Measurements from ENCODE around the gene PLCB4.

The PLCB4 gene

GRCh38 chr20:9258901-9259300 is 190.0 kb downstream of the PLCB4 start:
- DNase-seq (ENCODE audit: low read depth in 1 of 2, low spot score in 1 of 2), result no peak

GRCh38 chr20:9260027-9260426 is 191.1 kb downstream of the PLCB4 start:
- no peak for DNase-seq (ENCODE audit: low read depth in 1 of 2, low spot score in 1 of 2)

DNA sequence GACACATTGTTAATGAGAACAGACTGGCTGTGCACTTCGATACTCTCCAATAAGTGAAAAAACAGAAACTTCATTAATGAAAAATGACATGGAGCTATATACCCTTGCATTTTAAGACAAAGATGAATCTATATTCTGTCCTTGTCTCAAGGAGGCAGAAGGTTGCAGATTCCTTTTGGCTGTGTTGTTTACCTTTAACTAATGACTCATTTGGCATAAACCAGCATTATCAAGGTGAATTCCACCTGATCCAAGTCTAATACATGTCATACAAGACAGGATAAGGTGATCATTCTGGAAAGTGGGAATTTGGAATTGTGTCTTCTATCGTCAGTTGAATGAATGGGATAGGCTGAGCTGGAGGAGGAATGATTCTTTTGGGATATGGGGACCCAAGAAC is 192.9 kb downstream of the PLCB4 start:
- no peak for DNase-seq (ENCODE audit: low read depth in 1 of 2, low spot score in 1 of 2)

DNA sequence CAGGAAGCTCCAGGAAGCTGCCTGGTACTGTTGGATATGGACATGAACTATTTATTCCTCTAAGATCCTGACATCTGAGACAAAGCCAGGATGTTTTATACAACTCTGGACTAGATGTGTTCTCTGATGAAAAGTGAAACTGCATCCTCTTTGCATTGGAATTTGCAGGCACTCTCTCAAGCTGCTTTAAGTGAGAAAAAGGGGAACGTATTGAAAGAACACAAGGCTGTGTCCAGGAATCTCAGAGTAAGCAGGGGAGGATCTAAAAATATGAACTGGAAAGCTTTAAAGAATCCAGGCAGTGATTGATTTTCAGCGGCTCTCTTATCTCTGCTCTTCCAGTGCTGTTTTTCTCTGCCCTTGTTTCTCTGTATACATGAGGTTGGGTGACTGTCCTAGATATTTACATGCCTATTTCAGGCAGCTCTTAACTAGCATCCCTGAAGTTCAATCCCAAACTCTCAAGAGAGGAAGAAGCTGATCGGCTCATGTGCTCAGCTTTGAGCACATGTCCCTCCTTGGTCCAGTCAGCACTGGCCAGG is 193.8 kb downstream of the PLCB4 start:
- no peak for DNase-seq (ENCODE audit: low read depth in 1 of 2, low spot score in 1 of 2)

DNA sequence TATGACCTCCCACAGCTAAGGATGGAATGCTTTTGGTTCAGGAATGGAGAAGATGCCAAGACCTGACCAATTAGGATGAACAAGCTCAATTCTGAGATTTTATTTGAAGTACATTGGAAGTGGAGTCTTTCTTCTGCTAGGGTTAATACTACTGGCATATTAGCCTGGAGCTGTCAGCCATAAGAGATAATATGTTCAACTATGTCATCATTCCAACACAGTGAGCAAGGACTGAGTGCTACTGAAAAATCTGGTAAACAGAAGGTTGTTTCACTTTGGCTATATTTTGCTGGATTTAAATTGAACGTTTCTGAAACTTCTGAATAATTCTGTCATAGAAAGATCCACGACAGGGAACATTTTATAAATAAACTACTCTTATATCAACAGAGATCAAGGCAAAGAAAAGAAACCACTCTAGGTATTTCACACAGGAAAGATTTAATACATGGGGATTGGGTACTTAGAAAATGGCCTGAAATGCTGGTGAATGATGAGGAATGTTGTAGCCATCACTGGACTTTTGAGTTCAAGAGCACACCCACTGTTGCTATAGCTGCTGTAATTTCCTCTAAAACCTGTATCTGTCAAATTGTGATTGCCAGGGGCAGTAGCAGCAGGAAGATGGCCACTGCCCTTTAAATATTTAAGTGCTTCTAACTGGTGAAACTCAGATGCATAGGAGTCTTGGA is 200.5 kb downstream of the PLCB4 start:
- no peak for DNase-seq (ENCODE audit: low read depth in 1 of 2, low spot score in 1 of 2)

DNA sequence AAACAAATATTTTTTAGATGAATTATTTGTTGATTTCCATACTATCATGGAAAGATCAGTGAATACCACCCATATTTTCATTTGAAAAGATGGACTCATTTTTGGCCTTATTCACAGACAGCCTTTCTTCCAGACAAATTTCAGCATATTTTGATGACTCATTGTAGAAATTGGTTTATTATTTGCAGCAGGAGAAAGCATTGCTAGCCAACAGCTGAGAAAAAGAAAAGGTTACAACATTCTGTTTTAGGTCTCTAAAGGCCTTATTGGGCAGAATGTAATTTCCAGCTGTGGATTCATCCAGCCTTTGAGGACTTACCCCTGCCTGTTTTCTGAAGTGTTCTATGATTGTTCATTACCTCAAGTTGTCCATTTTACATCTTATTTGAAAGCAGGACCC is 201.9 kb downstream of the PLCB4 start:
- DNase-seq (ENCODE audit: low read depth in 1 of 2, low spot score in 1 of 2), result no peak

DNA sequence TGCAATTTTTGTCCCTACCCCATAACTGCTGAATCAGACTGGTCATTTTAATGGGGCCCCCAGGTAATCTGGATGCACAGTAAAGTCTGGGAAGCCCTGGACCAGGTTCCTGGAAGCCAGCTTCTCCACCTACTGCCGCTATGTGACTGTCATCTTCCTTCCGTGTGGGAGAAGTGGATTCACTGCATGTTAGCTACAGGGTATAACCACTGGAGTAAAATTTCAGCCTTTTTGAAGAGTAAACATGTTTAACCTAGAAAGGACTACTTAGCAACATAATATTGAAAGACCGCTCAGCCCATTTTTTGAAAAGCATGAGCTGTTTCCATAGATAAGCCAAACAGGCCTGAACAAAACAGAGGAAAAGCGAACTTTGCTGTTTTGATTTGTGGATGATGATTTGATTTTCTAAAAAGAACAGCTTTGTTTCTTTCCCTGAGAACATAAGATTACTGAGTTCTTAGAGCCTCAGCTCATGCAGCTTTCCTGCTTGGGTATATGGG is 208.1 kb downstream of the PLCB4 start:
- DNase-seq (ENCODE audit: low read depth in 1 of 2, low spot score in 1 of 2), result no peak

DNA sequence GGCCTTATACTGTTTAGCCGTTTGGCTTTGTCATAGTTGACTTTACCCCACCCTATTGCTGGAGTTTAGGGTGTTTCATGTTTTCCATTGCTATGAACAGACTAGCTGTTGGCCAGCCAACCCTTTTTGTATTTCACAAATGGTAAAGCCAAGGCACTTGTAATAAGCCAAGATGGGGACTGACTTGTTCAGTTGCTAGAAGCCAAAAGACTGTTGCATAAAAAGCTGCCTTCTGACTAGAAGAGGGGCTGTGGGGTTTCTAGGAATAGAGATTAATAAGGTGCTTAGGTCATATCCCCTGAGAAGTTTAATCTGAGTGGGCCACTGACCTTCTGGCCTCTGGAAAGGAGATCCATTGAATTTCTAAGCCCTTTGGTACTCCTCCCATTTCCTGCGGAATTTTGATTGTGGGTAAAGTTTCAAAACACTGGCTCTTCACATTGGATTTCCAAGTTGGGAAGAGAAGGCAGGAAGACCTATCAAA is 211.1 kb downstream of the PLCB4 start:
- no peak for DNase-seq (ENCODE audit: low read depth in 1 of 2, low spot score in 1 of 2)

DNA sequence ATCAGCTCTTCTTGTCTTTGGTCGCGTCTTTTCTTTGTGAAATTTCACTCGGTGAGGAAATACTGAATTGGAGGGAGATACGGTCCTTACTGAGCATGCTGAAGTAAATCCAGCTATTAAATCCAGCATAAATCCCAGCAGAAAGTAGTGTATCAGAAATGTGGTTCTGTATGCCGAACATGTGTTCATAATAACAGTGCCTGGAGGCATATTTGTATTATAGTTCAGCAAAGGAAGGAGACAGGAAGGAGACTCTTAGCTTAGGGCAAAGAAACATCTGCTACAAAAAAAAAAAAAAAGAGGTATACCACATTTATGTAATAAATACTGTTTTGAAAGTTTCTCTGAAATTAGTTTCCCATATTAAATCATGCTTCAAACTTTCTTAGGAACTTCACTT is 211.8 kb downstream of the PLCB4 start:
- no peak for DNase-seq (ENCODE audit: low read depth in 1 of 2, low spot score in 1 of 2)

GRCh38 chr20:9281803-9282202 is 212.9 kb downstream of the PLCB4 start:
- DNase-seq (ENCODE audit: low read depth in 1 of 2, low spot score in 1 of 2), result no peak

GRCh38 chr20:9285617-9286016 is 216.7 kb downstream of the PLCB4 start:
- no peak for DNase-seq (ENCODE audit: low read depth in 1 of 2, low spot score in 1 of 2)

GRCh38 chr20:9286501-9287461 is 217.9 kb downstream of the PLCB4 start:
- no peak for DNase-seq (ENCODE audit: low read depth in 1 of 2, low spot score in 1 of 2)

DNA sequence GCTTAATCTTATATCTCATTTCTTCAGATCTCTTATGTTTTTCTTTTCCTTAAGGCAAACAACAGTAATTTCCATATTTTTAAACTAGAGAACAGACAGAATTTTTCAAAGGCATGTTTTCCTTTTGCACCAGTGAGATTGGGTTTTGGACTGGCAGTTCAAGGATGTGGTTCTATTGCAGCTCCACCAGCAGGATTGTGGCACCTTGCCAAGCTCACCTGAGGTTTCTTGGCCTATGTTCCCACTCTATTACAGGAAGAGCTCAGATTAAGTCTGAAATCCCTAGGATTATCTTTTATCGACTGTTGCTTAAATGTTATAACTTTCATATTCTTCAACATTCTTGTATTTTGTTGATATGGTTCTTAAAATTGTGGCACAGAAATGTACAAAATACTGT is 218.9 kb downstream of the PLCB4 start:
- DNase-seq (ENCODE audit: low read depth in 1 of 2, low spot score in 1 of 2), result no peak

DNA sequence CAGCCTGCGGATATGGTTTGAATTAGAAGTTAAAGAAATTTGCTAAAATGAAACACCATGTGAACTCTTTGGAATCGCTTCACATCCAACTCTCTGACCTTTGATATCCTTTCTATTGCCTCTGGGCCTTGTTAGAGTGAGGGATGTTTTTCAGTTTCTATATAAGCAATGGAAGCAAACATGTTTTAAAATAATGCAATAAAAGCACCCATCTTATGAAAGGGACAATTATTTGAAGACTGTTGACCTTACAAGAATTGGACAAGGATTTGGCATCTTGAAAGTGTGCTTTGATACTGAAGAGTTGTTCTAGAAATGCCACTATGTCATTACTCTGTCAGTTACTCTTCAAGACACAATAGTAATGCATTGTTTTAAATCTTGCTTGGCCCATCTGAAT is 221.4 kb downstream of the PLCB4 start:
- DNase-seq (ENCODE audit: low read depth in 1 of 2, low spot score in 1 of 2), result no peak

GRCh38 chr20:9293145-9293544 is 224.3 kb downstream of the PLCB4 start:
- no peak for DNase-seq (ENCODE audit: low read depth in 1 of 2, low spot score in 1 of 2)

- DNase-seq (ENCODE audit: low read depth in 1 of 2, low spot score in 1 of 2), result no peak
Observed at GRCh38 chr20:9294041-9294440, 225.2 kb downstream of the PLCB4 start.

GRCh38 chr20:9298906-9299305 is 230.0 kb downstream of the PLCB4 start:
- DNase-seq (ENCODE audit: low read depth in 1 of 2, low spot score in 1 of 2), result no peak

GRCh38 chr20:9300080-9300479 is 231.2 kb downstream of the PLCB4 start:
- no peak for DNase-seq (ENCODE audit: low read depth in 1 of 2, low spot score in 1 of 2)

- no peak for DNase-seq (ENCODE audit: low read depth in 1 of 2, low spot score in 1 of 2)
Observed at GRCh38 chr20:9300534-9300933, 231.6 kb downstream of the PLCB4 start.

- DNase-seq (ENCODE audit: low read depth in 1 of 2, low spot score in 1 of 2), result no peak
Observed at GRCh38 chr20:9301129-9302090, 232.5 kb downstream of the PLCB4 start.

DNA sequence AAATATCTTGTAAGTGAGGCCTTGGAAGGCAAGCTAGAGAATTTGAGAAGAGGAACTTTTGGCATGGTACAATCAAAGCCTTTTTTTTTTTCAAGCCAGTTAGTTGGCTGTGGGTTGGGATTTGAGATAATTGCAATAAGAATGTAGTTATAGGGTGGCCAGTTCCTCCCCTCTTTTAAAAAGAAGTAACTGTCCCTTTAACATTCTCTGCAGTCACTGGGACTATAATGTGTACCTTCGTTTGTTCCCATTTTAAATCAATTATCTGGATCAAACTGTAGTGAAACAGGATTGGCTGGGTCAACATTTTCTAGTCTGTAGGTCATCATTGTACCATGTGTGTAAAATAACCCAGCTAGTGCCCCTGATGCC is 233.2 kb downstream of the PLCB4 start:
- no peak for DNase-seq (ENCODE audit: low read depth in 1 of 2, low spot score in 1 of 2)

All from activated CD4-positive, alpha-beta T cell treated with anti-CD3 and anti-CD28 coated beads, Interleukin-2, amount 50 U/mL, for 24 hours (primary cell).